ENCODE data around the gene MRFAP1L1. TPM values are rescaled to one million over a fixed set of nuclear protein-coding genes. Genes with fewer than 3 reads are reported as not detected.

Gene MRFAP1L1
- total and polyA plus RNA-seq, 9 of the 15 experiments (the other 6 are each of a cell fraction or from before 2014, with no cell fraction given), result 37.6 to 111 (median 83.8) TPM

- no peak for TF ChIP-seq ZBTB7A (IDR thresholded peaks at IDR 0.05; ENCODE audit: borderline replicate concordance, control insufficient read depth, low read depth, low read length)
- no peak for TF ChIP-seq GTF2A2 (tag; IDR thresholded peaks at IDR 0.05)
- TF ChIP-seq IRF2 (CRISPR knock-in tag; IDR thresholded peaks at IDR 0.05), result no peak
- TF ChIP-seq HCFC1 (IDR thresholded peaks at IDR 0.05; ENCODE audit: low read depth, low read length), result peak; percentile 58; the same call in 1 of the 2 replicates
- no peak for TF ChIP-seq CAMTA2 (CRISPR knock-in tag; conservative IDR thresholded peaks at IDR 0.05)
- TF ChIP-seq TRIM28 (IDR thresholded peaks at IDR 0.05), result no peak; the same call in 1 of the 2 replicates
- TF ChIP-seq ZNF280A (IDR thresholded peaks at IDR 0.05; ENCODE audit: low read depth, partially characterized antibody), result no peak
- TF ChIP-seq, protein P1, sequence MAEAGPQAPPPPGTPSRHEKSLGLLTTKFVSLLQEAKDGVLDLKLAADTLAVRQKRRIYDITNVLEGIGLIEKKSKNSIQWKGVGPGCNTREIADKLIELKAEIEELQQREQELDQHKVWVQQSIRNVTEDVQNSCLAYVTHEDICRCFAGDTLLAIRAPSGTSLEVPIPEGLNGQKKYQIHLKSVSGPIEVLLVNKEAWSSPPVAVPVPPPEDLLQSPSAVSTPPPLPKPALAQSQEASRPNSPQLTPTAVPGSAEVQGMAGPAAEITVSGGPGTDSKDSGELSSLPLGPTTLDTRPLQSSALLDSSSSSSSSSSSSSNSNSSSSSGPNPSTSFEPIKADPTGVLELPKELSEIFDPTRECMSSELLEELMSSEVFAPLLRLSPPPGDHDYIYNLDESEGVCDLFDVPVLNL (CRISPR knock-in tag; IDR thresholded peaks at IDR 0.05; ENCODE audit: low read depth), result peak; percentile 89; the same call in 1 of the 2 replicates
- TF ChIP-seq BRD4 (IDR thresholded peaks at IDR 0.05), result 0 out of 2 replicates have a peak, but pooled peaks have one; percentile 35
- TF ChIP-seq, protein P2, sequence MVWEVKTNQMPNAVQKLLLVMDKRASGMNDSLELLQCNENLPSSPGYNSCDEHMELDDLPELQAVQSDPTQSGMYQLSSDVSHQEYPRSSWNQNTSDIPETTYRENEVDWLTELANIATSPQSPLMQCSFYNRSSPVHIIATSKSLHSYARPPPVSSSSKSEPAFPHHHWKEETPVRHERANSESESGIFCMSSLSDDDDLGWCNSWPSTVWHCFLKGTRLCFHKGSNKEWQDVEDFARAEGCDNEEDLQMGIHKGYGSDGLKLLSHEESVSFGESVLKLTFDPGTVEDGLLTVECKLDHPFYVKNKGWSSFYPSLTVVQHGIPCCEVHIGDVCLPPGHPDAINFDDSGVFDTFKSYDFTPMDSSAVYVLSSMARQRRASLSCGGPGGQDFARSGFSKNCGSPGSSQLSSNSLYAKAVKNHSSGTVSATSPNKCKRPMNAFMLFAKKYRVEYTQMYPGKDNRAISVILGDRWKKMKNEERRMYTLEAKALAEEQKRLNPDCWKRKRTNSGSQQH (CRISPR knock-in tag; IDR thresholded peaks at IDR 0.05), result peak; percentile 1; the same call in 1 of the 2 replicates
- TF ChIP-seq, protein P3, sequence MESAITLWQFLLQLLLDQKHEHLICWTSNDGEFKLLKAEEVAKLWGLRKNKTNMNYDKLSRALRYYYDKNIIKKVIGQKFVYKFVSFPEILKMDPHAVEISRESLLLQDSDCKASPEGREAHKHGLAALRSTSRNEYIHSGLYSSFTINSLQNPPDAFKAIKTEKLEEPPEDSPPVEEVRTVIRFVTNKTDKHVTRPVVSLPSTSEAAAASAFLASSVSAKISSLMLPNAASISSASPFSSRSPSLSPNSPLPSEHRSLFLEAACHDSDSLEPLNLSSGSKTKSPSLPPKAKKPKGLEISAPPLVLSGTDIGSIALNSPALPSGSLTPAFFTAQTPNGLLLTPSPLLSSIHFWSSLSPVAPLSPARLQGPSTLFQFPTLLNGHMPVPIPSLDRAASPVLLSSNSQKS (CRISPR knock-in tag; IDR thresholded peaks at IDR 0.05), result 0 out of 2 replicates have a peak, but pooled peaks have one; percentile 36
- no peak for TF ChIP-seq ETV6 (IDR thresholded peaks at IDR 0.05; ENCODE audit: borderline replicate concordance in 1 of 2, low read depth in 2 of 2, low read length in 1 of 2)
- no peak for TF ChIP-seq ETV6 (CRISPR knock-in tag; IDR thresholded peaks at IDR 0.05; ENCODE audit: borderline replicate concordance)
- TF ChIP-seq DMBX1 (CRISPR knock-in tag; IDR thresholded peaks at IDR 0.05; ENCODE audit: borderline replicate concordance), result no peak
- TF ChIP-seq SAP30 (IDR thresholded peaks at IDR 0.05; ENCODE audit: borderline replicate concordance, insufficient read depth, low read depth, low read length, poor library complexity, severe bottlenecking), result peak; percentile 62
- no peak for TF ChIP-seq NCOA6 (IDR thresholded peaks at IDR 0.05)
- peak; percentile 34; the same call in 1 of the 2 replicates for TF ChIP-seq GATAD2B (IDR thresholded peaks at IDR 0.05; ENCODE audit: borderline replicate concordance)
- TF ChIP-seq, protein P4, sequence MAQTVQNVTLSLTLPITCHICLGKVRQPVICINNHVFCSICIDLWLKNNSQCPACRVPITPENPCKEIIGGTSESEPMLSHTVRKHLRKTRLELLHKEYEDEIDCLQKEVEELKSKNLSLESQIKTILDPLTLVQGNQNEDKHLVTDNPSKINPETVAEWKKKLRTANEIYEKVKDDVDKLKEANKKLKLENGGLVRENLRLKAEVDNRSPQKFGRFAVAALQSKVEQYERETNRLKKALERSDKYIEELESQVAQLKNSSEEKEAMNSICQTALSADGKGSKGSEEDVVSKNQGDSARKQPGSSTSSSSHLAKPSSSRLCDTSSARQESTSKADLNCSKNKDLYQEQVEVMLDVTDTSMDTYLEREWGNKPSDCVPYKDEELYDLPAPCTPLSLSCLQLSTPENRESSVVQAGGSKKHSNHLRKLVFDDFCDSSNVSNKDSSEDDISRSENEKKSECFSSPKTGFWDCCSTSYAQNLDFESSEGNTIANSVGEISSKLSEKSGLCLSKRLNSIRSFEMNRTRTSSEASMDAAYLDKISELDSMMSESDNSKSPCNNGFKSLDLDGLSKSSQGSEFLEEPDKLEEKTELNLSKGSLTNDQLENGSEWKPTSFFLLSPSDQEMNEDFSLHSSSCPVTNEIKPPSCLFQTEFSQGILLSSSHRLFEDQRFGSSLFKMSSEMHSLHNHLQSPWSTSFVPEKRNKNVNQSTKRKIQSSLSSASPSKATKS (CRISPR knock-in tag; IDR thresholded peaks at IDR 0.05), result no peak
- TF ChIP-seq MED1 (CRISPR knock-in tag; IDR thresholded peaks at IDR 0.05; ENCODE audit: borderline replicate concordance), result no peak
Measured at GRCh38 chr4:6673660-6674499, 35.8 kb downstream of the MRFAP1L1 start (continued).
